Stomach (tissue), 19 donors: ENCODE measurements around the gene MRPS18B. TPM values are rescaled to one million over a fixed set of nuclear protein-coding genes. Genes with fewer than 3 reads are reported as not detected.

Experiments used
- DNase-seq, 2 donors: peaks; one replicate each; pipeline versions ENCODE4 v3.0.0 to v3.0.0-alpha.2; 2013 to 2019
- H3K27ac ChIP-seq, 5 donors: fragments of 200-600 bp in 4 of 5; sonication (generic) in 4 of 5; one replicate each; pipeline ENCODE4 v1.5.1; 2013 to 2019; ENCODE audit warnings: mild to moderate bottlenecking in 1 of 5, moderate library complexity in 1 of 5
- H3K27me3 ChIP-seq, 3 donors: fragments of 200-600 bp; sonication (generic); one replicate each; pipeline ENCODE4 v1.5.1; 2017 to 2019; ENCODE audit warnings: mixed run types in 1 of 3
- H3K36me3 ChIP-seq, 4 donors: fragments of 200-600 bp; sonication (generic); 1 replicate in 3 of 4; 2 replicates in 1 of 4; pipeline ENCODE4 v1.5.1; 2016 to 2019
- H3K4me1 ChIP-seq, 4 donors: fragments of 200-600 bp; sonication (generic); one replicate each; pipeline ENCODE4 v1.5.1; 2016 to 2019
- H3K4me3 ChIP-seq, 4 donors: fragments of 200-600 bp; sonication (generic) in 3 of 4; one replicate each; pipeline ENCODE4 v1.5.1; 2016 to 2019; ENCODE audit warnings: mild to moderate bottlenecking in 1 of 4
- H3K9me3 ChIP-seq, 4 donors: fragments of 200-600 bp; sonication (generic); one replicate each; pipeline ENCODE4 v1.5.1; 2016 to 2019
- EP300 ChIP-seq: sonication (generic); formaldehyde crosslinking; IDR thresholded peaks from one replicate; pipeline ENCODE4 v1.6.1; 2017; ENCODE audit warnings: antibody characterized with exemption
- POLR2A ChIP-seq, 4 donors: fragments of 450-650 bp; IDR thresholded peaks; one replicate each; pipeline ENCODE4 v1.6.1; 2016; ENCODE audit warnings: antibody characterized with exemption in 4 of 4, control low read depth in 2 of 4, mild to moderate bottlenecking in 1 of 4, moderate library complexity in 1 of 4
- POLR2AphosphoS5 ChIP-seq, 3 donors: sonication (generic); formaldehyde crosslinking; IDR thresholded peaks; one replicate each; pipeline ENCODE4 v1.6.1; 2016; ENCODE audit warnings: antibody characterized with exemption in 3 of 3
- WGBS, 5 donors: extraction: QIAGEN DNeasy Blood & Tissue Kit in 3 of 5; methylation state at CpG; one replicate each; pipeline versions ENCODE4 v1.1.5 to v1.1.7; 2013 to 2018; 5-methylcytosine and 5-hydroxymethylcytosine counted together
- intact Hi-C: fragments of 100-400 bp; cut with DNase I; formaldehyde crosslinking; loops from one replicate; pipeline ENCODE4 v1.15.1; 2023; ENCODE audit warnings: low total_unique reads
- long read RNA-seq, 10 donors: transcript quantifications; one replicate each; lab custom pipeline, GENCODE V29; 2026
- polyA plus RNA-seq, 3 donors: library from polyadenylated mRNA; stranded (reverse); fragments of 200-250 nt; gene quantifications; one replicate each; pipeline ENCODE4 v1.2.3, GENCODE V29; 2013
- total RNA-seq, 5 donors: library from RNA; depleted of rRNA; stranded (reverse); fragments of >200 nt; gene quantifications; one replicate each; pipeline versions ENCODE4 v1.1.0 to v1.2.3, GENCODE V29; 2014 to 2016
- TF ChIP-seq, protein P1 (sequence below), 7 experiments: fragments of 450-650 bp in 4 of 7; fragments of 200-600 bp in 3 of 7; sonication (generic) in 3 of 7; IDR thresholded peaks; one replicate each; pipeline ENCODE4 v1.5.1; 2016 to 2019; ENCODE audit warnings: antibody characterized with exemption in 7 of 7, control low read depth in 2 of 7, mild to moderate bottlenecking in 1 of 7
- donor health status: healthy with polysubstance abuse.
- donor health status: Bipolar disorder and iron deficiency.
- donor health status: healthy.

Gene MRPS18B
- total RNA-seq (10 to 100 TPM in 4 of 5 donors, 1 to 10 TPM in 1; 6.4 to 54.8 (median 28.5) TPM), polyA plus RNA-seq (10 to 100 TPM; 51.3 to 71.2 (median 61.6) TPM)
- long read RNA-seq, donor 1, transcript MRPS18B-206 (7 exons, 1,532 nt): major isoform, 9 of 9 reads
- long read RNA-seq, donor 1, partial matches to known transcripts: 0 of 9 reads
- long read RNA-seq, donor 1, other reads (novel, unspliced or antisense): 0 of 9 reads
- long read RNA-seq, donor 2, transcript MRPS18B-206 (7 exons, 1,532 nt): major isoform, 13 of 13 reads
- long read RNA-seq, donor 2, partial matches to known transcripts: 0 of 13 reads
- long read RNA-seq, donor 2, other reads (novel, unspliced or antisense): 0 of 13 reads
- long read RNA-seq, donor 3, transcript MRPS18B-206 (7 exons, 1,532 nt): major isoform, 15 of 15 reads
- long read RNA-seq, donor 3, partial matches to known transcripts: 0 of 15 reads
- long read RNA-seq, donor 3, other reads (novel, unspliced or antisense): 0 of 15 reads
- long read RNA-seq, donor 4, partial matches to known transcripts: 7 of 11 reads
- long read RNA-seq, donor 4, other reads (novel, unspliced or antisense): 0 of 11 reads
- long read RNA-seq, donor 5, transcript MRPS18B-206 (7 exons, 1,532 nt): major isoform, 13 of 13 reads
- long read RNA-seq, donor 5, partial matches to known transcripts: 0 of 13 reads
- long read RNA-seq, donor 5, other reads (novel, unspliced or antisense): 0 of 13 reads
- long read RNA-seq, donor 6, transcript MRPS18B-206 (7 exons, 1,532 nt): major isoform, 43 of 43 reads
- long read RNA-seq, donor 6, partial matches to known transcripts: 0 of 43 reads
- long read RNA-seq, donor 6, other reads (novel, unspliced or antisense): 0 of 43 reads
- long read RNA-seq, donor 7, transcript MRPS18B-206 (7 exons, 1,532 nt): major isoform, 22 of 60 reads
- long read RNA-seq, donor 7, partial matches to known transcripts: 38 of 60 reads
- long read RNA-seq, donor 7, other reads (novel, unspliced or antisense): 0 of 60 reads
- long read RNA-seq, donor 8, transcript MRPS18B-206 (7 exons, 1,532 nt): major isoform, 24 of 83 reads
- long read RNA-seq, donor 8, partial matches to known transcripts: 59 of 83 reads
- long read RNA-seq, donor 8, other reads (novel, unspliced or antisense): 0 of 83 reads
- long read RNA-seq, donor 9, transcript MRPS18B-206 (7 exons, 1,532 nt): major isoform, 15 of 16 reads
- long read RNA-seq, donor 9, partial matches to known transcripts: 0 of 16 reads
- long read RNA-seq, donor 9, other reads (novel, unspliced or antisense): 0 of 16 reads
- long read RNA-seq, donor 10, transcript MRPS18B-206 (7 exons, 1,532 nt): major isoform, 10 of 10 reads
- long read RNA-seq, donor 10, partial matches to known transcripts: 0 of 10 reads
- long read RNA-seq, donor 10, other reads (novel, unspliced or antisense): 0 of 10 reads

- intact Hi-C loops: no loop called here
- no peaks in the 10 kb centered on the region for H3K27me3 ChIP-seq
- WGBS, 5 donors: 0 to 1% (median 0%) methylated on average over 31 to 34 of the region's 34 CpGs
- DNase-seq: peak; percentile 98 to 100
- H3K9me3 ChIP-seq: no peaks in the 10 kb centered on the region
- peak within 1 kb of the TSS; percentile 66 to 94 (median 83) for H3K4me3 ChIP-seq
- TF ChIP-seq POLR2AphosphoS5 (IDR thresholded peaks at IDR 0.05): peak; percentile 82 to 94 (median 90)
- no peak for TF ChIP-seq EP300
- TF ChIP-seq, protein P1, sequence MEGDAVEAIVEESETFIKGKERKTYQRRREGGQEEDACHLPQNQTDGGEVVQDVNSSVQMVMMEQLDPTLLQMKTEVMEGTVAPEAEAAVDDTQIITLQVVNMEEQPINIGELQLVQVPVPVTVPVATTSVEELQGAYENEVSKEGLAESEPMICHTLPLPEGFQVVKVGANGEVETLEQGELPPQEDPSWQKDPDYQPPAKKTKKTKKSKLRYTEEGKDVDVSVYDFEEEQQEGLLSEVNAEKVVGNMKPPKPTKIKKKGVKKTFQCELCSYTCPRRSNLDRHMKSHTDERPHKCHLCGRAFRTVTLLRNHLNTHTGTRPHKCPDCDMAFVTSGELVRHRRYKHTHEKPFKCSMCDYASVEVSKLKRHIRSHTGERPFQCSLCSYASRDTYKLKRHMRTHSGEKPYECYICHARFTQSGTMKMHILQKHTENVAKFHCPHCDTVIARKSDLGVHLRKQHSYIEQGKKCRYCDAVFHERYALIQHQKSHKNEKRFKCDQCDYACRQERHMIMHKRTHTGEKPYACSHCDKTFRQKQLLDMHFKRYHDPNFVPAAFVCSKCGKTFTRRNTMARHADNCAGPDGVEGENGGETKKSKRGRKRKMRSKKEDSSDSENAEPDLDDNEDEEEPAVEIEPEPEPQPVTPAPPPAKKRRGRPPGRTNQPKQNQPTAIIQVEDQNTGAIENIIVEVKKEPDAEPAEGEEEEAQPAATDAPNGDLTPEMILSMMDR (IDR thresholded peaks at IDR 0.05): no peak
- TF ChIP-seq POLR2A (IDR thresholded peaks at IDR 0.05): peak in 2 of 4 donors; percentile 63 to 67
- H3K4me1 ChIP-seq: peaks cover 30 to 55% (median 34%) of the 10 kb centered on the region in 4 donors
- H3K27ac ChIP-seq: peak within 1 kb of the TSS; percentile 92 to 96 (median 95)
- peaks cover 29 to 46% (median 45%) of the 10 kb centered on the region in 4 donors for H3K36me3 ChIP-seq
These were observed at the start of gene MRPS18B for GRCh38 chr6:30617565-30618269. MRPS18B (plus strand) TSS chr6:30617840; CDS start chr6:30617866, 26 bp downstream.

DNA sequence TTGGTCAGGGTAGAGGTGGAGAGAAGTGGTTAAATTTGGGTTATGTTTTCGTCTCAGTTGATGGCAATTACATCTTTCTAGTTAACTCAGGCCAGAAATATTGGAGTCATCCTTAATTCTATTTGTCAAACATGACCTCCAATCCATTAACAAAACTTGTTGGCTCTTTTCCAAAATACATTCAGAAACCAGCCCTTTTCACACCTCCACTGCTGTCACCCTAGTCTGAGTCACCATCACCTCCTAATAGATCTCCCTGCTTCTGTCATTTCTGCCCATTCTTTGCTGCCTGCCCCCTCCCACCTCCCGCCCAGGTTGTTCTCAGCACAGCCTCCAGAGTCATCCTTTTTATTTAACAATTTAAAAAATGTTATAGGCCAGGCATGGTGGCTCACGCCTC is 49.4 kb upstream of the MRPS18B start:
- intact Hi-C loops: no loop called here
- WGBS, 5 donors: 44 to 60% (median 53%) methylated on average over 3 of the region's 3 CpGs
- Histone ChIP-seq H3K36me3 (peaks cover 2 to 6% (median 3%) of the 10 kb centered on the region in 4 donors), H3K4me3 (no peak overlapping the region), H3K27ac (no peak overlapping the region), H3K9me3 (no peaks in the 10 kb centered on the region), H3K4me1 (peaks cover 22 to 42% (median 31%) of the 10 kb centered on the region in 4 donors), H3K27me3 (no peaks in the 10 kb centered on the region)
- peak in 1 of 2 donors; percentile 26 for DNase-seq
- TF ChIP-seq EP300 (no peak), POLR2AphosphoS5 (IDR thresholded peaks at IDR 0.05) (no peak), POLR2A (IDR thresholded peaks at IDR 0.05) (no peak)
- TF ChIP-seq, protein P1 (IDR thresholded peaks at IDR 0.05): no peak

DNA sequence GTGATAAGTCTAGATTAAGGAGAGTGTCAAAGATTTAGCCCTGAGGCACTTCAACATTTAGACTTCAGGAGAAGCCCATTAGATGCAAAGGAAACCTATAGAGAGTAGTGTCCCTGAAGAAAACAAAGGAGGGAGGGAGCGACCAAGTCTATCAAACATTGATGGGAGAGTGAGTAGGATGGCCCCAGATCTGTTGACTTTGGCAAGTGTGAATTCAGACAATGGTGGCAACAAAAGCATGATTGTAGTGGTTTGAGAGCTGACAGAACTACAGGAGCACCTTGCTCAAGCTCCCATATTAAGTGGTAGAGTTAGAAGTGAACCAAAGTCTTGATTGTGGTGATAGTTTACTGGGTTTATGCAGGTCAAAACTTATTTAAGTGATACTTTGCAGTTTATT is 47.4 kb upstream of the MRPS18B start:
- Histone ChIP-seq H3K36me3 (peaks cover 0 to 12% (median 0%) of the 10 kb centered on the region in 4 donors), H3K27ac (peak overlapping the region in 4 of 5 donors; percentile 89 to 96 (median 92)), H3K4me1 (peaks cover 32 to 62% (median 48%) of the 10 kb centered on the region in 4 donors), H3K9me3 (no peaks in the 10 kb centered on the region), H3K27me3 (no peaks in the 10 kb centered on the region), H3K4me3 (peak overlapping the region; percentile 65 to 87 (median 76))
- 35 to 60% (median 57%) methylated on average over 1 of the region's 1 CpG for WGBS, 5 donors
- TF ChIP-seq, protein P1 (IDR thresholded peaks at IDR 0.05): no peak
- no peak for TF ChIP-seq POLR2A (IDR thresholded peaks at IDR 0.05)
- no peak for TF ChIP-seq POLR2AphosphoS5 (IDR thresholded peaks at IDR 0.05)
- no peak for TF ChIP-seq EP300
- intact Hi-C loops: no loop called here
- no peak for DNase-seq
